GM19035 (cell line): ENCODE results near the gene RHOBTB1.
"Not testable (repeated sequence)": the region's sequence is repeated elsewhere in the genome, so short reads cannot be mapped to it uniquely, and the experiment has no call there.

Experiments used
- ATAC-seq: cut with Tn5 transposase; IDR thresholded peaks from one replicate; pipeline ENCODE4 v1.9.1; 2021; ENCODE audit not compliant: unreplicated experiment

The RHOBTB1 gene

DNA sequence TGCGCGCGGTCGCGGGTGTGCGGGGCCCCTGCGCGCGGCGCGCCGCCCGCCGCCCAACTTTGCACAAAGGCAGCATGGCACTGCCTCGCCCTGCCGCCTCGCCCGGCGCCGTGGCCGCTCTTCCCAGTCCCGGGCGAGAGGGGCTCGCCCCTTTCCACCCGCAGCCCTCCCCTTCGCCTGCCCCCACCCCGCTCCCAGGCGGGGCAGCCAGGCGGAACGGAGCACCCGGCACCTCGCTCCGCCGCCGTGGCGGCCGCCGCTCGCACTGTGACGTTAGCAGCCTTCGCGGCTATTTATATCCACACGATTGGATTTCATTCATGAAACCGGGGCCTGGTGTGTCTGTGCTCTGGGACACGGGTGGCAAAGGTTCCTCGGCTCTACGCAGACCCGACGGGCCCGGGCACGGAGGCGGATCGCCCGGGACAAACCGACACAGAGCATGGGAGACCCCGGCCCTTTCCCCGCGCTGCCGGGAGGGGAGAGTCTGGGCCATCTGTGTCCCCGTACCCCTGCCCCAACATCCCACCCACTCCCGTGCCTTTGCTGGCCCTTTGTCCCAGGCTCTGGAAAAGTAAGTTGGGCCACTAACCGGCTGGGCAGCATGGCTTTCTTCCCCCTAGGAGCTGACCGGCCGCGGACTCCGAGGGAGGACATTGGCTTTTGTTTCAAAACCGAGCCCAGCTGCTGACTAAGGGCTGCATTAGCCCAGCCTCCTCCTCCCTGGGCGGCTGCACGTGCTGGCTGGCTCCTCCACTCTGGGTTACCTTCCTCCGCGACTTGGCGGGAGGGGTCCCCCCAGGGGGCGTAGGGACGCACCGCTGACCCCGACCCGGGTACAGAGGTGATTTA lies at the start of gene RHOBTB1:
TSS of gene RHOBTB1 (minus strand) at position 128 of the 852 bp plus-strand sequence. CDS start 32,643 bp downstream, outside the sequence.
- ATAC-seq = peak; percentile 54

- ATAC-seq = no peak
Measured at GRCh38 chr10:60992636-60993035, 48.7 kb upstream of the RHOBTB1 start.

DNA sequence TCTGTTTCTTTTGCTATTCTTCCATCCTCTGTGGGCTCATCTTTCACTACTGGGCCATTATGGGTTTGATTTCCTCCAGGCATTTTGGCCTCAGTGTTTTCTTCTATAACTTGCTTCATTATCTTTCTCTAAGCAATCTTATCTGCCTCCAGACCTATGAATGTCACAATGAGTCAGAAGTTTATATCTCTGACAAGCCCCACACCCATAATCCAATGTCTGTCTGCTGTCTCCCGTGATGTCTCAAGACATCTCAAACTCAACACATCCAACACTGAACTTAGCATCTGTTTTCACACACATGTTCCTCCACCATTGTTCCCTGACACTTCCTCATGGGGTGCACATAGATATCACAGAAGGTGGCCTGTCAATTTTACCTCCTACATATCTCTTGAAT lies 46.7 kb upstream of the RHOBTB1 start:
- no peak for ATAC-seq

- no peak for ATAC-seq
Measured at GRCh38 chr10:60989400-60989876, 45.5 kb upstream of the RHOBTB1 start.

- no peak for ATAC-seq
Measured at GRCh38 chr10:60986791-60987190, 42.8 kb upstream of the RHOBTB1 start.

GRCh38 chr10:60985951-60986350 lies 42.0 kb upstream of the RHOBTB1 start:
- ATAC-seq = no peak

DNA sequence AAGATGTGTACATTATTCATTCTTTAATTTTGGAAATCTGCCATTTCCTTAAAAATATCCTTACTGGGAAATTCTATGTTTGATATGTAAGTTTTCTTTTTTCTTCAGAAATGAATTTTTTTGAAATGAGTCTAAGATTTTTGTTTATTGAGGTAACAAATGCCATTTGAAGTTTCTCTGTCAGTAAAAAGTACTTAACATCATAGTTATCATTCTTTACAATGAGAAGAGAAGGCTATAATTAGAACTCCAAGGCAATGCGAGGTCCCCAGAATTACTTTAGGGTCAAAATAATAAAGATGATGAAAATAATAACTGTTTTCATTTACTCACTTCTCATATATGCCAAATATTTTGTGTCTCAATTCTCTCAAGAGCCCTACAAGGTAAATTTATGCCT lies 37.0 kb upstream of the RHOBTB1 start:
- ATAC-seq = no peak

DNA sequence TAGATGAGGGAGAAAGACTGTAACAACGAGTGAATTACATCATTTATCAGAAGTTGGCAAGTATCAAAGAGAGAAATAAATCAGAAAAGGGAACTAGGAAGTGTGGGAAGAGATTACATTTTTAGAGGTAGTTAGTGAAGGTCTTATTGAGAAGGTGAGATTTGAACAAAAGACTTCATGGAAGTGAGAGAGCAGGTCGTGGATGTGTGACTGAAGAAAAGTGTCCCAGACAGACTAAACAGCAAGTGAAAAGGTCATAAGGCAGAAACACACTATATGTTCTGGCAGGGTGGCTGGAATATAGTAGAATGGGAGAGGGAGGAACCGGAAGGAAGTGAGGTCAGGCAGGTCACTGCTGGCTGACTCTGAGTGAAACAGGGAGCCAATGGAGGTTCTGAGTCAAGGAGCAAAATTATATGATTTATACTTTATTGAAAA lies 35.7 kb upstream of the RHOBTB1 start:
- ATAC-seq = no peak

- no peak for ATAC-seq
Measured at GRCh38 chr10:60978287-60979115, 34.5 kb upstream of the RHOBTB1 start.

GRCh38 chr10:60977161-60978122 lies 33.5 kb upstream of the RHOBTB1 start:
- no peak for ATAC-seq

DNA sequence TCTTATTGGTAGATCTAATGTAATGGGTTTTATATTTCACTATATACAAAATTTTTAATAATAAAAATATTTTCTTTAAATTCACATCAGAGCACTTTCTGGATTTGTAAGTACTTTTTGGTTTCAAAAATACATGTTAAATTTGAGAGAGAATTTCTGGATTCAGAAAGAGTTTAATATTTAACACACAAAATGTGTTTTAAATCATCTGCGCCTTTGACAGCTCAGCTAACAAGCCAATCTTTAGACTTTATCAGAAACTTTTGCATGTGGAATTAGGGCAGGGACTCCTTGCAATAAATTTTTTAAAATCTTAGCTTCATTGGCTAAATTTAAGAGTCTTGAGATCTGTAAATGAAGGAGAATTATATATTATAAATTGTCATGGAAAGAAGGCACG lies 32.7 kb upstream of the RHOBTB1 start:
- ATAC-seq = no peak

GRCh38 chr10:60975716-60976115 lies 31.7 kb upstream of the RHOBTB1 start:
- ATAC-seq = no peak

DNA sequence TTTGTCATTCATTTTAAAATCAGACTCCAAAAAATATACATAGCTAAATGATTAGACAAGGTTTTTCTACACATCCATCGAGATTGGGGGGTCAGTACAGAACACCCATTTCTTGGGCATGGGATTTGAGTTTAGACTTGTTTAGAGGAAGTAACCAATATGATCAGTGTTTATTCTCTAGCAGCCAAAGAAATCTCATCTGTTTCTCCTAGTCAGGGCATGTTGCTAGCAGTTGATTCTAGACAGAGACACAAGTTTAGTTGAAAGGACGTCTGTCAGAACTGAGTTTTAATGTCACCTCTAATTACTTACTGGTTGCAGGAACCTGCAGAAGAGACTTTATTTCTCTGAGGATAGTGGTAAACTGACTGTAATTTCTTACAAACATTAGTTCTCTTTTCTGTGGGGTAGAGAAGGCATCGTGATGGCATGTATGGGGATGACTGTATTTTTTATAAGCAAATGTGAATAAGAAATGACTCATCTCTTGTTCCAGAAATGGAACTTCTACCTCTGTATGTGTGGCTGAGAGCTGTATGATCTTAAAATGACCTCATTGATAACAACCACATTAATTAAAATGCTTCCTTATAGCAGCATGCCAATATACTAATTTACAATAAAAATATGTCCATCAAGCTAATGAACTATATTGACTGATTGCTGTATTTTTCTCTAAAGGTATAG lies 30.6 kb upstream of the RHOBTB1 start:
- no peak for ATAC-seq

DNA sequence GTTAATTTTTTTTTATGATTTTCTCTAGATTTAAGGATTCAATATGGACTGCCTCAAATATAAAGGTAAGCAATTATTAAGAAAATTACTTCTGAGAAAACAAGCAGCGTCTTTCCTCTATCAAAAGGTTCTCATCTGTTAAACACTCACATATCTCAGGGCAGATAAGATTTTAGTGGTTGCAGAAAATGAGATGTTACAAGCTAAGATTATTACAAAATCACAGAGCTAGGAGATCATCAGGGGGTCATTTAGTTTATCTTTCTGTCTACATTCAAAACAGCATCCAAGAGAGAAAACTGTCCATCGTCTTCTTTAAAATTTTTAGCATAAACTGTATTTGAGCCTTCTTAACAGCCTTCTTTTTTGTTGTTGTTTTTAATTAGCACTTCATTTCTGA lies 29.1 kb upstream of the RHOBTB1 start:
- no peak for ATAC-seq

GRCh38 chr10:60972181-60972580 lies 28.2 kb upstream of the RHOBTB1 start:
- ATAC-seq = not testable (repeated sequence)

GRCh38 chr10:60970526-60970925 lies 26.5 kb upstream of the RHOBTB1 start:
- ATAC-seq = no peak

DNA sequence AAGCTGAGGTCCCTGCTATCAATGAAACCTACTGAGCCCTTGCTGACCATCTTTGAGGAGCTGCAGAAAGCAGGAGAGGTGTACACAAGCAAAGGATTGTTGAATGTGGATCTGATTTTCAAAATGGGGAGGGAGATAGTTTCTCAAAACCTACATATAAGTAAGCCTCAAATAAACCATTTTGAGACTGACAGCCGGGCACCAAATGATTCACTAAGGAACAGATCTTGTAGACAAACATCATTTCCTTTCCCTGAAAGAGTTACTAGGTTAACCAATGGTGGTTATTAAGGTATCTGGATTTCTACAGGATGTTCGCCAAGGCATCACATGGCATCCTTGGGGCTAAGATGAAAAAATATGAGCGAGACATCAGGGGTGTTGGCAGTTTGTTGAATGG lies 24.5 kb upstream of the RHOBTB1 start:
- no peak for ATAC-seq

GRCh38 chr10:60967854-60968484 lies 24.0 kb upstream of the RHOBTB1 start:
- ATAC-seq = no peak

- ATAC-seq = no peak
Measured at GRCh38 chr10:60967260-60967659, 23.3 kb upstream of the RHOBTB1 start.

- no peak for ATAC-seq
Measured at GRCh38 chr10:60965696-60966095, 21.7 kb upstream of the RHOBTB1 start.
